IMR-90 (cell line): ENCODE measurements around the gene KITLG. TPM values are rescaled to one million over a fixed set of nuclear protein-coding genes. Genes with fewer than 3 reads are reported as not detected.

Source experiments
- ATAC-seq: fragments of 200-7000 bp; cut with Tn5 transposase; 2 replicates; pipeline ENCODE4 v1.9.1; 2020; ENCODE audit warnings: low read depth, mild to moderate bottlenecking, moderate library complexity
- BruUV-seq: library from RNA; stranded (reverse); fragments of 400-500 nt; replicated peaks from 2 replicates; lab custom pipeline; 2021; lab: Mats Ljungman, UMichigan
- CTCF ChIA-PET: fragments of 300-600 bp; formaldehyde crosslinking; extraction: SDS; loops from one replicate; lab custom pipeline; 2021; ENCODE audit warnings: antibody characterized with exemption; lab: Yijun Ruan, JAX
- POLR2A ChIA-PET: fragments of 300-600 bp; sonication (Branson Sonifier 250); formaldehyde crosslinking; loops from one replicate; lab custom pipeline; 2022; ENCODE audit warnings: antibody characterized with exemption; ENCODE audit not compliant: unreplicated experiment; lab: Charles Lee
- DNase-seq: peaks from one replicate; pipeline ENCODE4 v3.0.0; 2013
- H2AFZ ChIP-seq: replicated peaks from 2 replicates; pipeline ENCODE3; 2013; ENCODE audit warnings: low read length, mild to moderate bottlenecking; ENCODE audit not compliant: poor library complexity
- H2AK5ac ChIP-seq: 2 replicates; pipeline ENCODE4 v1.6.1; 2013; ENCODE audit warnings: low read depth, low read length, inconsistent platforms
- H2AK9ac ChIP-seq: replicated peaks from 2 replicates; pipeline ENCODE3; 2013; ENCODE audit warnings: mild to moderate bottlenecking, low read depth, low read length, moderate library complexity; ENCODE audit not compliant: poor library complexity
- H2BK120ac ChIP-seq: 2 replicates; pipeline ENCODE4 v1.6.1; 2013; ENCODE audit warnings: low read depth, low read length, inconsistent platforms
- H2BK15ac ChIP-seq: 3 replicates; pipeline ENCODE4 v1.6.1; 2013; ENCODE audit warnings: low read depth, low read length, inconsistent platforms
- H2BK20ac ChIP-seq: 2 replicates; pipeline ENCODE4 v1.6.1; 2013; ENCODE audit warnings: low read depth, mild to moderate bottlenecking, inconsistent platforms, low read length, moderate library complexity
- H2BK5ac ChIP-seq: 2 replicates; pipeline ENCODE4 v1.6.1; 2013; ENCODE audit warnings: mild to moderate bottlenecking, low read depth, low read length, inconsistent platforms; ENCODE audit not compliant: poor library complexity, severe bottlenecking
- H3K14ac ChIP-seq: replicated peaks from 2 replicates; pipeline ENCODE4 v1.6.1; 2013; ENCODE audit warnings: low read depth, low read length, inconsistent platforms
- H3K18ac ChIP-seq: 2 replicates; pipeline ENCODE4 v1.6.1; 2013; ENCODE audit warnings: low read depth, low read length, control low read depth
- H3K23ac ChIP-seq: 2 replicates; pipeline ENCODE4 v1.6.1; 2013; ENCODE audit warnings: low read depth, low read length, inconsistent platforms
- H3K27ac ChIP-seq: 2 replicates; pipeline ENCODE4 v1.5.1; 2013; ENCODE audit warnings: mild to moderate bottlenecking, control low read depth, low read length; ENCODE audit not compliant: insufficient read depth
- H3K27me3 ChIP-seq: 2 replicates; pipeline ENCODE4 v1.6.1; 2013; ENCODE audit warnings: low read length; ENCODE audit not compliant: control insufficient read depth, insufficient read depth
- H3K36me3 ChIP-seq: 2 replicates; pipeline ENCODE4 v1.6.1; 2013; ENCODE audit warnings: low read length, mixed read lengths; ENCODE audit not compliant: control insufficient read depth, insufficient read depth
- H3K4ac ChIP-seq: 2 replicates; pipeline ENCODE4 v1.6.1; 2013; ENCODE audit warnings: low read depth, low read length, inconsistent platforms
- H3K4me1 ChIP-seq: 2 replicates; pipeline ENCODE4 v1.6.1; 2013; ENCODE audit warnings: low read length, mixed read lengths; ENCODE audit not compliant: control insufficient read depth, insufficient read depth
- H3K4me2 ChIP-seq: 2 replicates; pipeline ENCODE4 v1.6.1; 2013; ENCODE audit warnings: low read depth, mild to moderate bottlenecking, control low read depth, low read length, moderate library complexity
- H3K4me3 ChIP-seq: 2 replicates; pipeline ENCODE4 v1.5.1; 2013; ENCODE audit warnings: low read depth, mild to moderate bottlenecking, control low read depth, low read length, moderate library complexity; ENCODE audit not compliant: insufficient read depth
- H3K56ac ChIP-seq: 2 replicates; pipeline ENCODE4 v1.6.1; 2013; ENCODE audit warnings: low read length, inconsistent platforms; ENCODE audit not compliant: insufficient read depth; ENCODE audit errors: extremely low read depth
- H3K79me1 ChIP-seq, 2 experiments: 2 replicates each; pipeline ENCODE4 v1.6.1; 2013; ENCODE audit warnings: low read length in 2 of 2, inconsistent platforms in 1 of 2, low read depth in 1 of 2
- H3K9ac ChIP-seq: 2 replicates; pipeline ENCODE4 v1.6.1; 2013; ENCODE audit warnings: low read depth, low read length, control low read depth
- H3K9me1 ChIP-seq: 2 replicates; pipeline ENCODE4 v1.6.1; 2013; ENCODE audit warnings: low read length, inconsistent platforms; ENCODE audit not compliant: insufficient read depth
- H3K9me3 ChIP-seq: 2 replicates; pipeline ENCODE4 v1.6.1; 2013; ENCODE audit warnings: low read length; ENCODE audit not compliant: control insufficient read depth, insufficient read depth
- H4K20me1 ChIP-seq: 2 replicates; pipeline ENCODE4 v1.6.1; 2013; ENCODE audit warnings: low read length, inconsistent platforms; ENCODE audit not compliant: insufficient read depth
- H4K5ac ChIP-seq: 2 replicates; pipeline ENCODE4 v1.6.1; 2013; ENCODE audit warnings: mild to moderate bottlenecking, low read depth, low read length, control low read depth
- H4K8ac ChIP-seq, 2 experiments: 2 replicates each; pipeline ENCODE4 v1.6.1; 2013; ENCODE audit warnings: low read depth in 2 of 2, low read length in 2 of 2, control low read depth in 1 of 2, inconsistent platforms in 1 of 2
- H4K91ac ChIP-seq: 2 replicates; pipeline ENCODE4 v1.6.1; 2013; ENCODE audit warnings: low read depth, low read length, inconsistent platforms; ENCODE audit not compliant: insufficient read depth
- MAZ ChIP-seq: IDR thresholded peaks from 2 replicates; pipeline ENCODE4 v1.6.1; 2012; ENCODE audit warnings: low read depth, mild to moderate bottlenecking, low read length, improper control_type of control experiment, moderate library complexity, borderline replicate concordance
- MXI1 ChIP-seq: IDR thresholded peaks from 2 replicates; pipeline ENCODE4 v1.6.1; 2012; ENCODE audit warnings: low read depth, mild to moderate bottlenecking, low read length, moderate library complexity, borderline replicate concordance
- RAD21 ChIP-seq: IDR thresholded peaks from 2 replicates; pipeline ENCODE4 v1.6.1; 2012; ENCODE audit warnings: low read length, improper control_type of control experiment
- WGBS, 2 experiments: methylation state at CpG; one replicate each; pipeline versions ENCODE4 v1.1.5 to v1.1.7; 2013; ENCODE audit warnings: missing lambda C conversion rate in 2 of 2; ENCODE audit not compliant: insufficient read length in 1 of 2; ENCODE audit errors: extremely low coverage in 2 of 2; 5-methylcytosine and 5-hydroxymethylcytosine counted together
- dilution Hi-C: fragments of 300-500 bp; cut with HindIII; formaldehyde crosslinking; loops from one replicate; pipeline ENCODE4 v1.14.3; 2018; ENCODE audit warnings: low sequenced_read_pairs; ENCODE audit not compliant: unreplicated experiment
- in situ Hi-C: fragments of 300-500 bp; cut with MboI; formaldehyde crosslinking; loops from 3 replicates; pipeline ENCODE4 v1.14.3; 2019; ENCODE audit warnings: low sequenced_read_pairs, inconsistent platforms, mixed read lengths
- intact Hi-C: fragments of 100-400 bp; cut with micrococcal nuclease; formaldehyde crosslinking; loops from 2 replicates; pipeline ENCODE4 v1.10.0; 2022
- polyA plus RNA-seq, 3 experiments: library from polyadenylated mRNA; depleted of rRNA; stranded (reverse); fragments of >200 nt; gene quantifications; 2 replicates each; pipeline ENCODE4 v1.2.3, GENCODE V29; 2012; ENCODE audit warnings: low replicate concordance in 1 of 3
- total RNA-seq: library from RNA; depleted of rRNA; stranded (reverse); fragments of >200 nt; gene quantifications from 2 replicates; pipeline ENCODE4 v1.2.3, GENCODE V29; 2012
- TF ChIP-seq, protein P1 (sequence below): conservative IDR thresholded peaks from 2 replicates; pipeline ENCODE4 v1.5.1; 2012; ENCODE audit warnings: mild to moderate bottlenecking, low read depth, low read length, improper control_type of control experiment

The KITLG gene
- total and polyA plus RNA-seq, 2 of the 4 experiments (the other 2 are of a cell fraction): 14.5 to 87.5 TPM

GRCh38 chr12:88544991-88545980, 35.0 kb downstream of the KITLG start:
- H4K8ac ChIP-seq: peak overlapping the region in 1 of 2 experiments; percentile 71; a peak in 2 of 4 replicates
- H3K23ac ChIP-seq: peak overlapping the region; percentile 74; the same call in 1 of the 2 replicates
- peak overlapping the region; percentile 53; the same call in 1 of the 2 replicates for H2AK5ac ChIP-seq
- peaks cover 6% of the 10 kb centered on the region; the same call in 1 of the 2 replicates for H3K9me1 ChIP-seq
- H3K27ac ChIP-seq: peak overlapping the region; percentile 54; the same call in 1 of the 2 replicates
- H3K9me3 ChIP-seq: no peaks in the 10 kb centered on the region
- H3K36me3 ChIP-seq: peaks cover 8% of the 10 kb centered on the region; the same call in 1 of the 2 replicates
- H2AFZ ChIP-seq: no peak overlapping the region
- peak; percentile 67 for DNase-seq
- H4K91ac ChIP-seq: peak overlapping the region; percentile 20; the same call in 1 of the 2 replicates
- H3K27me3 ChIP-seq: no peaks in the 10 kb centered on the region
- H3K4ac ChIP-seq: peak overlapping the region; percentile 76
- in situ Hi-C loops: no loop called here
- peak overlapping the region; percentile 53 for H2BK20ac ChIP-seq
- no peak overlapping the region for H3K4me3 ChIP-seq
- peak overlapping the region; percentile 11; the same call in 2 of the 3 replicates for H2BK15ac ChIP-seq
- H3K14ac ChIP-seq: peak overlapping the region; percentile 68; the same call in 1 of the 2 replicates
- peak overlapping the region; percentile 5 for H2BK120ac ChIP-seq
- H2AK9ac ChIP-seq: peak overlapping the region; percentile 1
- no peak for TF ChIP-seq MXI1
- TF ChIP-seq, protein P1, sequence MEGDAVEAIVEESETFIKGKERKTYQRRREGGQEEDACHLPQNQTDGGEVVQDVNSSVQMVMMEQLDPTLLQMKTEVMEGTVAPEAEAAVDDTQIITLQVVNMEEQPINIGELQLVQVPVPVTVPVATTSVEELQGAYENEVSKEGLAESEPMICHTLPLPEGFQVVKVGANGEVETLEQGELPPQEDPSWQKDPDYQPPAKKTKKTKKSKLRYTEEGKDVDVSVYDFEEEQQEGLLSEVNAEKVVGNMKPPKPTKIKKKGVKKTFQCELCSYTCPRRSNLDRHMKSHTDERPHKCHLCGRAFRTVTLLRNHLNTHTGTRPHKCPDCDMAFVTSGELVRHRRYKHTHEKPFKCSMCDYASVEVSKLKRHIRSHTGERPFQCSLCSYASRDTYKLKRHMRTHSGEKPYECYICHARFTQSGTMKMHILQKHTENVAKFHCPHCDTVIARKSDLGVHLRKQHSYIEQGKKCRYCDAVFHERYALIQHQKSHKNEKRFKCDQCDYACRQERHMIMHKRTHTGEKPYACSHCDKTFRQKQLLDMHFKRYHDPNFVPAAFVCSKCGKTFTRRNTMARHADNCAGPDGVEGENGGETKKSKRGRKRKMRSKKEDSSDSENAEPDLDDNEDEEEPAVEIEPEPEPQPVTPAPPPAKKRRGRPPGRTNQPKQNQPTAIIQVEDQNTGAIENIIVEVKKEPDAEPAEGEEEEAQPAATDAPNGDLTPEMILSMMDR: no peak
- TF ChIP-seq MAZ: no peak
- TF ChIP-seq RAD21: no peak
- peak; percentile 49 for ATAC-seq
- H2BK5ac ChIP-seq: peak overlapping the region; percentile 83
- no peaks in the 10 kb centered on the region; the same call in 1 of the 2 replicates for H4K20me1 ChIP-seq
- dilution Hi-C loops: no loop called here
- peak overlapping the region; percentile 7; the same call in 1 of the 2 replicates for H4K5ac ChIP-seq
- no TSS peak for BruUV-seq
- peaks cover 10% of the 10 kb centered on the region for H3K4me1 ChIP-seq
- H3K4me2 ChIP-seq: peak overlapping the region; percentile 9; the same call in 1 of the 2 replicates
- ChIA-PET CTCF (interaction anchor here (0.6 kb wide), 1 partner anchor 19 kb away, joined by 5 read pairs; no protein-coding TSS in a partner anchor), POLR2A (no interaction called here)
- H3K18ac ChIP-seq: peak overlapping the region; percentile 44
- intact Hi-C loops: loop anchor here (5.0 kb wide), 1 partner anchor 218 kb away; no protein-coding TSS in a partner anchor
- WGBS, 2 experiments: no CpG with 5 or more reads among the region's 10 CpGs
- no peak overlapping the region for H3K9ac ChIP-seq
- H3K56ac ChIP-seq: no peak overlapping the region
- H3K79me1 ChIP-seq: peaks cover 17 to 61% of the 10 kb centered on the region in 2 experiments; a peak in 3 of 4 replicates
